Large intestine (tissue), 3 donors: ENCODE data around the gene FLT3LG. TPM values are rescaled to one million over a fixed set of nuclear protein-coding genes. Genes with fewer than 3 reads are reported as not detected.

Experiments
- DNase-seq, 2 donors: peaks; one replicate each; pipeline versions ENCODE4 v3.0.0 to v3.0.0-alpha.2; 2013
- H3K27ac ChIP-seq: one replicate; pipeline ENCODE4 v1.5.1; 2013; ENCODE audit warnings: low read length
- H3K27me3 ChIP-seq: 2 replicates; pipeline ENCODE4 v1.6.1; 2013; ENCODE audit warnings: low read length; ENCODE audit not compliant: control insufficient read depth, insufficient read depth
- H3K36me3 ChIP-seq: 2 replicates; pipeline ENCODE4 v1.6.1; 2013; ENCODE audit warnings: low read length; ENCODE audit not compliant: control insufficient read depth, insufficient read depth
- H3K4me1 ChIP-seq: one replicate; pipeline ENCODE4 v1.6.1; 2013; ENCODE audit warnings: low read length; ENCODE audit not compliant: control insufficient read depth, insufficient read depth
- H3K4me3 ChIP-seq: one replicate; pipeline ENCODE4 v1.5.1; 2013; ENCODE audit warnings: low read length
- H3K9me3 ChIP-seq: one replicate; pipeline ENCODE4 v1.6.1; 2013; ENCODE audit warnings: mild to moderate bottlenecking, low read depth, low read length, moderate library complexity; ENCODE audit not compliant: control insufficient read depth
- WGBS: methylation state at CpG from one replicate; pipeline ENCODE4 v1.1.5; 2013; ENCODE audit warnings: low lambda C conversion rate; ENCODE audit not compliant: insufficient coverage; 5-methylcytosine and 5-hydroxymethylcytosine counted together
- polyA plus RNA-seq: library from polyadenylated mRNA; unstranded; fragments of 120-200 nt; gene quantifications from one replicate; pipeline ENCODE4 v1.2.1, GENCODE V29; 2013

The FLT3LG gene
- polyA plus RNA-seq, 1 donor, result 6.6 TPM

- 46% methylated on average over 5 of the region's 29 CpGs for WGBS
- no peaks in the 10 kb centered on the region for H3K4me1 ChIP-seq
Observed at GRCh38 chr19:49431330-49431749, 42.7 kb upstream of the FLT3LG start.

GRCh38 chr19:49432141-49433073 is 41.6 kb upstream of the FLT3LG start:
- no peaks in the 10 kb centered on the region for H3K4me1 ChIP-seq
- no CpG with 5 or more reads among the region's 63 CpGs for WGBS
- no peaks in the 10 kb centered on the region for H3K36me3 ChIP-seq
- no peak overlapping the region for H3K27ac ChIP-seq
- H3K27me3 ChIP-seq, result peaks cover 100% of the 10 kb centered on the region
- no peak overlapping the region for H3K4me3 ChIP-seq
- DNase-seq, result no peak
- peaks cover 25% of the 10 kb centered on the region for H3K9me3 ChIP-seq

More at GRCh38 chr19:49431330-49431749, 42.7 kb upstream of the FLT3LG start:
- DNase-seq, result no peak
- Histone ChIP-seq H3K36me3 (no peaks in the 10 kb centered on the region), H3K27ac (no peak overlapping the region), H3K9me3 (peaks cover 28% of the 10 kb centered on the region), H3K4me3 (no peak overlapping the region), H3K27me3 (peaks cover 100% of the 10 kb centered on the region)

GRCh38 chr19:49433240-49433901 is 40.6 kb upstream of the FLT3LG start:
- peaks cover 21% of the 10 kb centered on the region for H3K9me3 ChIP-seq
- WGBS, result no CpG with 5 or more reads among the region's 31 CpGs
- peaks cover 100% of the 10 kb centered on the region for H3K27me3 ChIP-seq
- H3K36me3 ChIP-seq, result no peaks in the 10 kb centered on the region
- no peak overlapping the region for H3K27ac ChIP-seq
- H3K4me1 ChIP-seq, result no peaks in the 10 kb centered on the region
- no peak overlapping the region for H3K4me3 ChIP-seq
- DNase-seq, result no peak

GRCh38 chr19:49434907-49435583 is 39.0 kb upstream of the FLT3LG start:
- WGBS, result 70% methylated on average over 2 of the region's 18 CpGs
- Histone ChIP-seq H3K4me3 (no peak overlapping the region), H3K4me1 (no peaks in the 10 kb centered on the region), H3K9me3 (peaks cover 21% of the 10 kb centered on the region), H3K27me3 (peaks cover 100% of the 10 kb centered on the region), H3K36me3 (no peaks in the 10 kb centered on the region), H3K27ac (no peak overlapping the region)
- no peak for DNase-seq

- WGBS, result no CpG with 5 or more reads among the region's 10 CpGs
- Histone ChIP-seq H3K36me3 (no peaks in the 10 kb centered on the region), H3K27ac (no peak overlapping the region), H3K27me3 (peaks cover 100% of the 10 kb centered on the region), H3K4me3 (no peak overlapping the region), H3K9me3 (peaks cover 21% of the 10 kb centered on the region), H3K4me1 (no peaks in the 10 kb centered on the region)
- no peak for DNase-seq
Observed at GRCh38 chr19:49435670-49436069, 38.3 kb upstream of the FLT3LG start.

GRCh38 chr19:49436381-49437017 is 37.5 kb upstream of the FLT3LG start:
- 60% methylated on average over 1 of the region's 42 CpGs for WGBS
- Histone ChIP-seq H3K36me3 (no peaks in the 10 kb centered on the region), H3K4me1 (no peaks in the 10 kb centered on the region), H3K27me3 (peaks cover 98% of the 10 kb centered on the region), H3K27ac (no peak overlapping the region), H3K9me3 (peaks cover 16% of the 10 kb centered on the region), H3K4me3 (no peak overlapping the region)
- DNase-seq, result no peak

GRCh38 chr19:49437231-49437630 is 36.8 kb upstream of the FLT3LG start:
- Histone ChIP-seq H3K9me3 (peaks cover 9% of the 10 kb centered on the region), H3K36me3 (no peaks in the 10 kb centered on the region), H3K4me3 (no peak overlapping the region), H3K27me3 (peaks cover 98% of the 10 kb centered on the region), H3K27ac (no peak overlapping the region), H3K4me1 (no peaks in the 10 kb centered on the region)
- no CpG with 5 or more reads among the region's 8 CpGs for WGBS
- no peak for DNase-seq

- DNase-seq, result no peak
- Histone ChIP-seq H3K27ac (no peak overlapping the region), H3K27me3 (peaks cover 93% of the 10 kb centered on the region), H3K4me3 (no peak overlapping the region), H3K36me3 (no peaks in the 10 kb centered on the region), H3K9me3 (peaks cover 2% of the 10 kb centered on the region), H3K4me1 (peaks cover 2% of the 10 kb centered on the region)
- 0% methylated on average over 1 of the region's 6 CpGs for WGBS
Observed at GRCh38 chr19:49438261-49438660, 35.8 kb upstream of the FLT3LG start.

GRCh38 chr19:49439836-49440235 is 34.2 kb upstream of the FLT3LG start:
- DNase-seq, result no peak
- WGBS, result no CpG with 5 or more reads among the region's 6 CpGs
- H3K9me3 ChIP-seq, result no peaks in the 10 kb centered on the region
- no peak overlapping the region for H3K4me3 ChIP-seq
- H3K36me3 ChIP-seq, result no peaks in the 10 kb centered on the region
- H3K4me1 ChIP-seq, result peaks cover 2% of the 10 kb centered on the region
- H3K27me3 ChIP-seq, result peaks cover 77% of the 10 kb centered on the region
- H3K27ac ChIP-seq, result no peak overlapping the region
